Tibial nerve (tissue), 4 donors: Measurements from ENCODE around the gene MRTFB. TPM values are rescaled to one million over a fixed set of nuclear protein-coding genes. Genes with fewer than 3 reads are reported as not detected.
A peak's percentile ranks its signal among the peaks of the same experiment; 100 is the strongest.
"Not testable (repeated sequence)": the region's sequence is repeated elsewhere in the genome, so short reads cannot be mapped to it uniquely, and the experiment has no call there.

Experiments
- DNase-seq, 2 donors: peaks; one replicate each; pipeline ENCODE4 v3.0.0-alpha.2; 2019; ENCODE audit warnings: low spot score in 2 of 2
- H3K27ac ChIP-seq, 4 donors: fragments of 200-600 bp; sonication (generic) in 3 of 4; one replicate each; pipeline ENCODE4 v1.5.1; 2017 to 2019; ENCODE audit warnings: mild to moderate bottlenecking in 1 of 4
- H3K27me3 ChIP-seq, 2 donors: fragments of 200-600 bp; sonication (generic) in 1 of 2; one replicate each; pipeline versions ENCODE4 v1.5.1 to v1.6.0; 2017 to 2019
- H3K36me3 ChIP-seq, 3 donors: fragments of 200-600 bp; sonication (generic); one replicate each; pipeline ENCODE4 v1.5.1; 2018 to 2019
- H3K4me1 ChIP-seq, 4 donors: fragments of 200-600 bp; sonication (generic) in 3 of 4; one replicate each; pipeline ENCODE4 v1.5.1; 2017 to 2019
- H3K4me3 ChIP-seq, 4 donors: fragments of 200-600 bp; sonication (generic) in 3 of 4; one replicate each; pipeline ENCODE4 v1.5.1; 2017 to 2019; ENCODE audit warnings: mild to moderate bottlenecking in 1 of 4, moderate library complexity in 1 of 4
- H3K9me3 ChIP-seq, 4 donors: fragments of 200-600 bp; sonication (generic) in 3 of 4; one replicate each; pipeline ENCODE4 v1.5.1; 2017 to 2019
- EP300 ChIP-seq, 2 donors: sonication (generic); formaldehyde crosslinking; IDR thresholded peaks; one replicate each; pipeline ENCODE4 v1.6.1; 2017; ENCODE audit warnings: antibody characterized with exemption in 2 of 2, mild to moderate bottlenecking in 1 of 2
- POLR2A ChIP-seq, 2 donors: fragments of 450-650 bp; IDR thresholded peaks; one replicate each; pipeline ENCODE4 v1.6.1; 2017; ENCODE audit warnings: antibody characterized with exemption in 2 of 2, mild to moderate bottlenecking in 2 of 2, moderate library complexity in 2 of 2
- WGBS, 2 donors: methylation state at CpG; one replicate each; pipeline ENCODE4 v1.1.5; 2018; 5-methylcytosine and 5-hydroxymethylcytosine counted together
- total RNA-seq, 4 donors: library from RNA; depleted of rRNA; stranded (reverse); fragments of >200 nt; gene quantifications; one replicate each; pipeline ENCODE4 v1.1.0, GENCODE V29; 2016
- TF ChIP-seq, protein P1 (sequence below), 5 experiments: fragments of 200-600 bp in 3 of 5; fragments of 450-650 bp in 2 of 5; sonication (generic) in 3 of 5; IDR thresholded peaks; one replicate each; pipeline ENCODE4 v1.5.1; 2016 to 2019; ENCODE audit warnings: antibody characterized with exemption in 5 of 5, mild to moderate bottlenecking in 3 of 5, moderate library complexity in 2 of 5

The MRTFB gene
- total RNA-seq, 4 donors from 2014 or later: 35.6 to 76.9 (median 61.8) TPM

DNA sequence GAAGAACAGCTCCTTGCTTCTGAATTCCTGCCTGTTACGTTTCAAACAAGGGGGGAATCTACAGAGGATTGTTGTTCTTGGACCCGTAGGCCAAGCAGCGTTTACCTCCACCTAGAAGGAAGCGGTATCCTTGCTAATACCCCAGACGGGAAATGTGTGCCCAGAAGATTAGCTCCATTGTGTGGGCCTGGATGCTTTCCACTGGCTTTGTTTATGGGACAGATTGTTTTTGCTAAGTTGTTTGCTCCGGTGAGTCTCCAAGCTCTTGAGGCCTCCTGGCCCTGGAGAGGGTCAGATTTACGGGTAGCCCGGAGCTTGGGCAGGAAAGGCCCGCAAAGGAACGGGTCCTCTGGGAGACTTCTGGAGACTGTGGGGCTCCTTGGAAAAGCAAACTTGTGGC is 28.4 kb upstream of the MRTFB start:
- Histone ChIP-seq H3K27ac (peak overlapping the region in 2 of 4 donors; percentile 3 to 46), H3K27me3 (no peaks in the 10 kb centered on the region), H3K9me3 (peaks cover 0 to 15% (median 0%) of the 10 kb centered on the region in 4 donors), H3K4me1 (no peaks in the 10 kb centered on the region), H3K4me3 (no peak overlapping the region), H3K36me3 (no peaks in the 10 kb centered on the region)
- DNase-seq: no peak
- WGBS, 2 donors: 30 to 46% methylated on average over 10 of the region's 10 CpGs
- TF ChIP-seq POLR2A (IDR thresholded peaks at IDR 0.05): no peak
- TF ChIP-seq EP300 (IDR thresholded peaks at IDR 0.05): peak in 1 of 2 donors; percentile 79

- H3K27me3 ChIP-seq: no peaks in the 10 kb centered on the region
- no peak overlapping the region for H3K4me3 ChIP-seq
- DNase-seq: no peak
- TF ChIP-seq POLR2A (IDR thresholded peaks at IDR 0.05) (no peak), EP300 (IDR thresholded peaks at IDR 0.05) (no peak)
- TF ChIP-seq, protein P1, sequence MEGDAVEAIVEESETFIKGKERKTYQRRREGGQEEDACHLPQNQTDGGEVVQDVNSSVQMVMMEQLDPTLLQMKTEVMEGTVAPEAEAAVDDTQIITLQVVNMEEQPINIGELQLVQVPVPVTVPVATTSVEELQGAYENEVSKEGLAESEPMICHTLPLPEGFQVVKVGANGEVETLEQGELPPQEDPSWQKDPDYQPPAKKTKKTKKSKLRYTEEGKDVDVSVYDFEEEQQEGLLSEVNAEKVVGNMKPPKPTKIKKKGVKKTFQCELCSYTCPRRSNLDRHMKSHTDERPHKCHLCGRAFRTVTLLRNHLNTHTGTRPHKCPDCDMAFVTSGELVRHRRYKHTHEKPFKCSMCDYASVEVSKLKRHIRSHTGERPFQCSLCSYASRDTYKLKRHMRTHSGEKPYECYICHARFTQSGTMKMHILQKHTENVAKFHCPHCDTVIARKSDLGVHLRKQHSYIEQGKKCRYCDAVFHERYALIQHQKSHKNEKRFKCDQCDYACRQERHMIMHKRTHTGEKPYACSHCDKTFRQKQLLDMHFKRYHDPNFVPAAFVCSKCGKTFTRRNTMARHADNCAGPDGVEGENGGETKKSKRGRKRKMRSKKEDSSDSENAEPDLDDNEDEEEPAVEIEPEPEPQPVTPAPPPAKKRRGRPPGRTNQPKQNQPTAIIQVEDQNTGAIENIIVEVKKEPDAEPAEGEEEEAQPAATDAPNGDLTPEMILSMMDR (IDR thresholded peaks at IDR 0.05): no peak
- WGBS, 2 donors: 70 to 75% methylated on average over 6 of the region's 6 CpGs
- peaks cover 0 to 10% (median 0%) of the 10 kb centered on the region in 4 donors for H3K9me3 ChIP-seq
- no peaks in the 10 kb centered on the region for H3K36me3 ChIP-seq
- peak overlapping the region in 2 of 4 donors; percentile 3 to 46 for H3K27ac ChIP-seq
- H3K4me1 ChIP-seq: no peaks in the 10 kb centered on the region
These were observed 27.8 kb upstream of the MRTFB start for GRCh38 chr16:14043278-14043677.

DNA sequence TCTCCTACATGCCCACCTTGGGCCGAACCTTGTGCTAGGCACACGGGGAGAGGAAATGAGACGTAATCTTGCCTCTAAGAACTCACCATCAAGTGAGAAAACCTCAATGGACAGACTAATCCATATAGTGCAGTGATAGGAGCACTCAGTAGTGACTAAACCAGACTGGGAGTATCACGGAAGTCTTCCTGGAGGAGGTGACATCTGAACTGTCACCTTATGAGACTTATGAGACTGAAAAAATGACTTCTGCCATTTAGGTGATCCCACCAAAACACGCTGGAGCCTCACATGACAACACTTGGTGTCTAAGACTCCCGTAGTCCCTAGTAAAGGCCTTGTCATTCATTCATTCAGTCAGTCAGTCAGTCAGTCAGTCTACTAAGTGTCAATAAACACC is 27.3 kb upstream of the MRTFB start:
- DNase-seq: no peak
- no peaks in the 10 kb centered on the region for H3K4me1 ChIP-seq
- H3K27ac ChIP-seq: peak overlapping the region in 2 of 4 donors; percentile 36 to 46
- 95 to 98% methylated on average over 6 of the region's 6 CpGs for WGBS, 2 donors
- TF ChIP-seq, protein P1 (IDR thresholded peaks at IDR 0.05): no peak
- TF ChIP-seq EP300 (IDR thresholded peaks at IDR 0.05): no peak
- peaks cover 0 to 6% (median 0%) of the 10 kb centered on the region in 4 donors for H3K9me3 ChIP-seq
- H3K36me3 ChIP-seq: no peaks in the 10 kb centered on the region
- H3K27me3 ChIP-seq: no peaks in the 10 kb centered on the region
- H3K4me3 ChIP-seq: no peak overlapping the region

DNA sequence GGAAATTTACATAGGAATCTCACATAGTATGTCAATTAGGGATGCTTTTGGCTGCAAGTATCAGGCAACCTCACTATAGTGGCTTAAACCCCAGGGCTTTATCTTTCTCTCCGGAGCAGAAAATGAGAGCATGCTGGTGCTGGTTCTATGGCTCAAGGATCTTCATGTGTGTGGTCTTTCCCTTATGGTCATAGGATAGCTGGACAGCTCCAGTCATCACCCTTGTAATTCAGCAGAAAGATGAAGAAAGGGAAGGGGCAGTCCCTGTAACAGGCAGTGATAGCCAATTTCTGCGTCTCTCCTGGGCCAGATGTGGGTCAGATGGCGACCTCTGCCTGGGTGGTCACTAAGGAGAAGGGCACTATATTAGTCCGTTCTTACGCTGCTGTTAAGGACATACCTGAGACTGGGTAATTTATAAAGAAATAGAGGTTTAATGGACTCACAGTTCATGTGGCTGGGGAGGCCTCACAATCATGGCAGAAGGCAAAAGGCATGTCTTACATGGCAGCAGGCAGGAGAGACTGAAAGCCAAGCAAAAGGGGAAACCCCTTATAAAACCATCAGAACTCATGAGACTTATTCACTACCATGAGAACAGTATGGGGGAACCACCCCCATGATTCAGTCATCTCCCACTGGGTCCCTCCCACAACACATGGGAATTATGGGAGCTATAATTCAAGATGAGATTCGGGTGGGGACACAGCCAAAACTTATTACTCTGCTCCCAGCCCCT is 23.8 kb upstream of the MRTFB start:
- H3K27me3 ChIP-seq, H3K4me1 ChIP-seq, H3K36me3 ChIP-seq, H3K27ac ChIP-seq, H3K4me3 ChIP-seq, DNase-seq, H3K9me3 ChIP-seq: not testable (repeated sequence)
- WGBS, 2 donors: 63 to 85% methylated on average over 6 of the region's 6 CpGs

DNA sequence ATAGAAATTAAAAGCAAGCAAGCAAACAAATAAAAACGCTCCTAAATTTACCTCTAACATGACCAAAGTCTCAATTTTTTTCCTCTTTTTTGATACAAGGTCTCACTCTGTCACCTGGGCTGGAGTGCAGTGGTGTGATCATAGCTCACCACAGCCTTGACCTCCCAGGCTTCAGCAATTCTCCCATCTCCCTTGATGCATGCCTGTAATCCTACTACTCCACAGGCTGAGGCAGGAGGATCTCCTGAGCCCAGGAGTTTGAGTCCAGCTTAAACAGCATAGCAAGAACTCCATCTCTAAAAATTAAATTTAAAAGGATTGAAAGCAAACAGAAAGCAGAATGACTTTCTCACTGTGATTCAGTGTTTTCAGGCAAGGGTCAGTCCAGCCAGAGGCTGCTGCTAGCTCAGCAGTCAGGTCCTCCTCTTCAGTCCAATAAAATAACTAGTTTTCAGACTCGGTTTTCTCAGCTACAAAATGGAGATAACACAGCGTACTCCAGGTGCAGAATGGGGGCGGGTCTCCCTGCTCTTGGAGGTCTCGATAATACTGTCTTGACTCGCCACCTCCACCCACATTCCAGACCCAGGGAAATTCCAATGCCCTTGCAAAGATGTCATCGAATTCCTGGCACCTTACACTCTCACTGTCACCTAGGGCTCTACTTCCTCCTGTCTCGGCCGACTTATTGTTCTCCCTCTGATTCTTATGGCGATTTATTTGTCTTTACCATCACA is 20.7 kb upstream of the MRTFB start:
- TF ChIP-seq POLR2A (IDR thresholded peaks at IDR 0.05) (no peak), EP300 (IDR thresholded peaks at IDR 0.05) (no peak)
- TF ChIP-seq, protein P1 (IDR thresholded peaks at IDR 0.05): no peak
- H3K27ac ChIP-seq: no peak overlapping the region
- WGBS, 2 donors: 59 to 62% methylated on average over 10 of the region's 10 CpGs
- no peak overlapping the region for H3K4me3 ChIP-seq
- no peaks in the 10 kb centered on the region for H3K4me1 ChIP-seq
- H3K36me3 ChIP-seq: no peaks in the 10 kb centered on the region
- no peak for DNase-seq
- H3K9me3 ChIP-seq: no peaks in the 10 kb centered on the region
- no peaks in the 10 kb centered on the region for H3K27me3 ChIP-seq

DNA sequence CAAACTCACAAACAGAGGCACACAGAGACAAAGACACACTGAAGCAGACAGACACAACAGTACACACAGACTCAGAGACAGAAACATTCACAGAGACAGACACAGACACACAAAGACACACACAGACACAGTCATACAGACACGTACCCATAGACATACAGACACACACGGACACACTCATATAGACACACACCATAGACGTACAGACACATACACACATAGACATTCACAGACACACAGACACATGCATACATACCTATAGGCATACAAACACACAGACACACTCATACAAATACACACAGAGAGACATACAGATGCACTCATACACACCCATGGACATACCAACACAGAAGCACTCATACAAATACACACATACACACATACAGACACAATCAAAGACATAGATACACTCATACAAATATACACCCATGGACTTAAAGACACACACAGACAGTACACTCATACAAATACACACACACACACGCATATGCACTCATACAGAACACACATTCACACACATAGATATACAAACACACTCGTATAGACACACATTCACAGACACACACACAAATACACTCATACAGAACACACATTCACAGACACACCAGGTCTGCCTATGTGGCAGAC is 19.9 kb upstream of the MRTFB start:
- Histone ChIP-seq H3K4me3 (no peak overlapping the region), H3K27me3 (no peaks in the 10 kb centered on the region), H3K27ac (no peak overlapping the region), H3K9me3 (peaks cover 0 to 5% (median 0%) of the 10 kb centered on the region in 4 donors), H3K4me1 (no peaks in the 10 kb centered on the region), H3K36me3 (no peaks in the 10 kb centered on the region)
- TF ChIP-seq, protein P1 (IDR thresholded peaks at IDR 0.05): no peak
- TF ChIP-seq POLR2A (IDR thresholded peaks at IDR 0.05) (no peak), EP300 (IDR thresholded peaks at IDR 0.05) (no peak)
- no peak for DNase-seq
- WGBS, 2 donors: 86 to 92% methylated on average over 5 of the region's 5 CpGs
